ENCODE data around the gene SLC34A1.

- no peak for TF ChIP-seq CTCF (IDR thresholded peaks at IDR 0.05; ENCODE audit: low read length)
- TF ChIP-seq EZH2 (IDR thresholded peaks at IDR 0.05; ENCODE audit: borderline replicate concordance, low read length): no peak
Measured at GRCh38 chr5:177349762-177350161, 34.5 kb upstream of the SLC34A1 start.

Measured in OCI-LY1 (cell line).